Activated T-helper 17 cell treated with anti-CD3 and anti-CD28 coated beads, Interleukin-2, amount 50 U/mL, for 72 hours (primary cell): ENCODE measurements around the gene SLC1A1. TPM values are rescaled to one million over a fixed set of nuclear protein-coding genes. Genes with fewer than 3 reads are reported as not detected.
"Not testable (repeated sequence)": the region's sequence is repeated elsewhere in the genome, so short reads cannot be mapped to it uniquely, and the experiment has no call there.

Experiments used
- ATAC-seq: fragments of 150-1000 bp; cut with Tn5 transposase; replicated peaks from 2 replicates; pipeline ENCODE4 v1.10.0; 2021; ENCODE audit warnings: mild to moderate bottlenecking, moderate library complexity
- H3K27ac Mint-ChIP-seq: one replicate; pipeline ENCODE4 v1.8.0; 2022; ENCODE audit warnings: mixed read lengths
- H3K27me3 Mint-ChIP-seq: one replicate; pipeline ENCODE4 v1.8.0; 2022; ENCODE audit warnings: mixed read lengths
- H3K36me3 Mint-ChIP-seq: one replicate; pipeline ENCODE4 v1.8.0; 2022; ENCODE audit warnings: low read depth, mild to moderate bottlenecking, mixed read lengths
- H3K4me1 Mint-ChIP-seq: one replicate; pipeline ENCODE4 v1.8.0; 2022; ENCODE audit warnings: mixed read lengths
- H3K4me3 Mint-ChIP-seq: one replicate; pipeline ENCODE4 v1.8.0; 2022; ENCODE audit warnings: mild to moderate bottlenecking, mixed read lengths
- H3K9me3 Mint-ChIP-seq: one replicate; pipeline ENCODE4 v1.8.0; 2022; ENCODE audit warnings: mixed read lengths
- total RNA-seq, 2 donors: library from RNA; stranded (reverse); gene quantifications; one replicate each; pipeline ENCODE4 v1.2.3, GENCODE V29; 2022

The SLC1A1 gene
- total RNA-seq, 2 donors from 2014 or later: 0.45 TPM; not detected in 1

- no peak for ATAC-seq
- Mint-ChIP-seq H3K27ac (no peak overlapping the region), H3K4me1 (peaks cover 7% of the 10 kb centered on the region), H3K4me3 (no peak overlapping the region), H3K36me3 (no peaks in the 10 kb centered on the region), H3K9me3 (no peaks in the 10 kb centered on the region), H3K27me3 (no peaks in the 10 kb centered on the region)
These were observed 100.8 kb downstream of the SLC1A1 start for GRCh38 chr9:4591123-4591500.

GRCh38 chr9:4592295-4592694 lies 102.0 kb downstream of the SLC1A1 start:
- Mint-ChIP-seq H3K4me3 (no peak overlapping the region), H3K27ac (no peak overlapping the region), H3K4me1 (peaks cover 12% of the 10 kb centered on the region), H3K36me3 (no peaks in the 10 kb centered on the region), H3K9me3 (no peaks in the 10 kb centered on the region), H3K27me3 (no peaks in the 10 kb centered on the region)
- no peak for ATAC-seq

GRCh38 chr9:4592886-4593285 lies 102.6 kb downstream of the SLC1A1 start:
- no peaks in the 10 kb centered on the region for H3K9me3 Mint-ChIP-seq
- H3K27ac Mint-ChIP-seq: no peak overlapping the region
- peaks cover 12% of the 10 kb centered on the region for H3K4me1 Mint-ChIP-seq
- no peaks in the 10 kb centered on the region for H3K36me3 Mint-ChIP-seq
- H3K27me3 Mint-ChIP-seq: no peaks in the 10 kb centered on the region
- no peak overlapping the region for H3K4me3 Mint-ChIP-seq
- no peak for ATAC-seq

- peaks cover 12% of the 10 kb centered on the region for H3K4me1 Mint-ChIP-seq
- ATAC-seq: no peak
- H3K9me3 Mint-ChIP-seq: no peaks in the 10 kb centered on the region
- no peak overlapping the region for H3K27ac Mint-ChIP-seq
- no peaks in the 10 kb centered on the region for H3K36me3 Mint-ChIP-seq
- H3K27me3 Mint-ChIP-seq: no peaks in the 10 kb centered on the region
- H3K4me3 Mint-ChIP-seq: no peak overlapping the region
These were observed 104.3 kb downstream of the SLC1A1 start for GRCh38 chr9:4594545-4594944.

GRCh38 chr9:4594994-4595393 lies 104.7 kb downstream of the SLC1A1 start:
- Mint-ChIP-seq H3K36me3 (no peaks in the 10 kb centered on the region), H3K4me1 (peaks cover 14% of the 10 kb centered on the region), H3K9me3 (no peaks in the 10 kb centered on the region), H3K27ac (peak overlapping the region; percentile 3), H3K4me3 (no peak overlapping the region), H3K27me3 (no peaks in the 10 kb centered on the region)
- no peak for ATAC-seq

GRCh38 chr9:4596165-4596922 lies 106.1 kb downstream of the SLC1A1 start:
- Mint-ChIP-seq H3K4me3 (peak overlapping the region; percentile 48), H3K36me3 (no peaks in the 10 kb centered on the region)

GRCh38 chr9:4600368-4600767 lies 110.1 kb downstream of the SLC1A1 start:
- Mint-ChIP-seq H3K4me3 (peak overlapping the region; percentile 36), H3K9me3 (no peaks in the 10 kb centered on the region), H3K27me3 (no peaks in the 10 kb centered on the region), H3K4me1 (peaks cover 23% of the 10 kb centered on the region), H3K36me3 (no peaks in the 10 kb centered on the region), H3K27ac (peak overlapping the region; percentile 23)
- ATAC-seq: no peak

More at GRCh38 chr9:4596165-4596922, 106.1 kb downstream of the SLC1A1 start:
- peak; percentile 82 for ATAC-seq
- Mint-ChIP-seq H3K27me3 (no peaks in the 10 kb centered on the region), H3K27ac (peak overlapping the region; percentile 79), H3K4me1 (peaks cover 22% of the 10 kb centered on the region), H3K9me3 (no peaks in the 10 kb centered on the region)

GRCh38 chr9:4603830-4604229 lies 113.6 kb downstream of the SLC1A1 start:
- Mint-ChIP-seq H3K9me3 (no peaks in the 10 kb centered on the region), H3K4me3 (no peak overlapping the region), H3K36me3 (no peaks in the 10 kb centered on the region), H3K27me3 (no peaks in the 10 kb centered on the region), H3K27ac (no peak overlapping the region), H3K4me1 (peaks cover 15% of the 10 kb centered on the region)
- ATAC-seq: no peak

GRCh38 chr9:4604678-4605095 lies 114.4 kb downstream of the SLC1A1 start:
- no peak overlapping the region for H3K4me3 Mint-ChIP-seq
- H3K27me3 Mint-ChIP-seq: no peaks in the 10 kb centered on the region
- H3K27ac Mint-ChIP-seq: no peak overlapping the region
- H3K4me1 Mint-ChIP-seq: peaks cover 15% of the 10 kb centered on the region
- no peaks in the 10 kb centered on the region for H3K36me3 Mint-ChIP-seq
- no peaks in the 10 kb centered on the region for H3K9me3 Mint-ChIP-seq
- ATAC-seq: peak; percentile 86

GRCh38 chr9:4606033-4606432 lies 115.8 kb downstream of the SLC1A1 start:
- not testable (repeated sequence) for H3K27ac Mint-ChIP-seq, H3K4me1 Mint-ChIP-seq, H3K4me3 Mint-ChIP-seq

GRCh38 chr9:4614627-4615026 lies 124.4 kb downstream of the SLC1A1 start:
- Mint-ChIP-seq H3K9me3 (peaks cover 3% of the 10 kb centered on the region), H3K27ac (no peak overlapping the region), H3K27me3 (peaks cover 3% of the 10 kb centered on the region), H3K4me3 (no peak overlapping the region), H3K4me1 (peaks cover 16% of the 10 kb centered on the region), H3K36me3 (no peaks in the 10 kb centered on the region)
- ATAC-seq: no peak

More at GRCh38 chr9:4606033-4606432, 115.8 kb downstream of the SLC1A1 start:
- not testable (repeated sequence) for H3K27me3 Mint-ChIP-seq, H3K36me3 Mint-ChIP-seq, H3K9me3 Mint-ChIP-seq, ATAC-seq

- Mint-ChIP-seq H3K9me3 (peaks cover 3% of the 10 kb centered on the region), H3K4me3 (no peak overlapping the region), H3K36me3 (no peaks in the 10 kb centered on the region), H3K27ac (no peak overlapping the region), H3K4me1 (peaks cover 23% of the 10 kb centered on the region), H3K27me3 (peaks cover 3% of the 10 kb centered on the region)
- no peak for ATAC-seq
These were observed 125.0 kb downstream of the SLC1A1 start for GRCh38 chr9:4615251-4615650.

- no peak overlapping the region for H3K27ac Mint-ChIP-seq
- peaks cover 3% of the 10 kb centered on the region for H3K27me3 Mint-ChIP-seq
- peak; percentile 4 for ATAC-seq
These were observed 125.5 kb downstream of the SLC1A1 start for GRCh38 chr9:4615778-4616177.

GRCh38 chr9:4617752-4618151 lies 127.5 kb downstream of the SLC1A1 start:
- peaks cover 3% of the 10 kb centered on the region for H3K27me3 Mint-ChIP-seq
- H3K9me3 Mint-ChIP-seq: no peaks in the 10 kb centered on the region
- no peak overlapping the region for H3K4me3 Mint-ChIP-seq
- peaks cover 24% of the 10 kb centered on the region for H3K4me1 Mint-ChIP-seq
- no peaks in the 10 kb centered on the region for H3K36me3 Mint-ChIP-seq
- no peak for ATAC-seq
- H3K27ac Mint-ChIP-seq: no peak overlapping the region

More at GRCh38 chr9:4615778-4616177, 125.5 kb downstream of the SLC1A1 start:
- Mint-ChIP-seq H3K4me1 (peaks cover 28% of the 10 kb centered on the region), H3K9me3 (peaks cover 3% of the 10 kb centered on the region), H3K36me3 (no peaks in the 10 kb centered on the region), H3K4me3 (no peak overlapping the region)

GRCh38 chr9:4618700-4619099 lies 128.4 kb downstream of the SLC1A1 start:
- no peak overlapping the region for H3K4me3 Mint-ChIP-seq
- no peak for ATAC-seq
- no peaks in the 10 kb centered on the region for H3K9me3 Mint-ChIP-seq
- no peaks in the 10 kb centered on the region for H3K36me3 Mint-ChIP-seq
- H3K27me3 Mint-ChIP-seq: peaks cover 3% of the 10 kb centered on the region
- no peak overlapping the region for H3K27ac Mint-ChIP-seq
- H3K4me1 Mint-ChIP-seq: peaks cover 24% of the 10 kb centered on the region
